K562 (cell line): ENCODE data around the gene HSPA2. TPM values are rescaled to one million over a fixed set of nuclear protein-coding genes. Genes with fewer than 3 reads are reported as not detected.

Experiments
- FOXP4 ChIP-seq: sonication (generic); formaldehyde crosslinking; IDR thresholded peaks from 2 replicates; pipeline ENCODE4 v1.8.0; 2022; ENCODE audit warnings: mild to moderate bottlenecking, missing genetic modification reagents, borderline replicate concordance
- HNRNPLL ChIP-seq: fragments of 200-400 bp; formaldehyde crosslinking; IDR thresholded peaks from 2 replicates; pipeline ENCODE4 v1.6.1; 2017; ENCODE audit warnings: low read length, low read depth, mild to moderate bottlenecking; ENCODE audit not compliant: poor library complexity, severe bottlenecking
- PHF21A ChIP-seq: fragments of 450-650 bp; IDR thresholded peaks from 2 replicates; pipeline ENCODE4 v1.6.1; 2017; ENCODE audit warnings: low read depth, borderline replicate concordance
- ZBTB40 ChIP-seq, 2 experiments: fragments of 450-650 bp in 1 of 2; sonication (generic) in 1 of 2; formaldehyde crosslinking in 1 of 2; IDR thresholded peaks; 2 replicates each; pipeline versions ENCODE4 v1.7.1 to v1.9.0; 2016 to 2022; ENCODE audit warnings: inconsistent platforms in 1 of 2, mild to moderate bottlenecking in 1 of 2, missing genetic modification reagents in 1 of 2
- ZNF318 ChIP-seq, 2 experiments: fragments of 450-650 bp; IDR thresholded peaks; 2 replicates each; pipeline ENCODE4 v1.6.1; 2016; ENCODE audit warnings: mild to moderate bottlenecking in 2 of 2, borderline replicate concordance in 1 of 2, low read depth in 1 of 2, moderate library complexity in 1 of 2
- ZNF668 ChIP-seq: fragments of 250-450 bp; sonication (Bioruptor Pico); IDR thresholded peaks from 2 replicates; pipeline ENCODE4 v1.8.0; 2022; ENCODE audit warnings: mild to moderate bottlenecking, inconsistent platforms
- polyA plus RNA-seq, 8 experiments: library from polyadenylated mRNA; depleted of rRNA in 4 of 8; stranded (reverse) in 5 of 8; unstranded in 3 of 8; fragments of >200 nt; fragmentation: Nextera tagmentation in 2 of 8; fragmentation: Illumina TruSeq in 1 of 8; extraction: Ambion mirVana in 2 of 8; extraction: Trizol in 1 of 8; gene quantifications; 2 replicates each; pipeline versions ENCODE4 v1.2.1 to v1.2.3, GENCODE V29; 2011 to 2014; ENCODE audit warnings: inconsistent platforms in 1 of 8, missing spikeins in 1 of 8
- total RNA-seq, 7 experiments: library from RNA; depleted of rRNA in 6 of 7; stranded (reverse); fragments of >200 nt in 6 of 7; fragmentation: Illumina TruSeq in 2 of 7; extraction: Trizol in 2 of 7; gene quantifications; 2 replicates each; pipeline versions ENCODE4 v1.2.1 to v1.2.3, GENCODE V29; 2011 to 2021; ENCODE audit warnings: low replicate concordance in 1 of 7

The HSPA2 gene
- total and polyA plus RNA-seq, 9 of the 15 experiments (the other 6 are each of a cell fraction or from before 2014, with no cell fraction given): not detected

GRCh38 chr14:64502887-64503433, 37.6 kb upstream of the HSPA2 start (continued):
- peak; percentile 95 for TF ChIP-seq HNRNPLL
- TF ChIP-seq FOXP4: no peak
- TF ChIP-seq ZNF318 (IDR thresholded peaks at IDR 0.05; ENCODE audit: borderline replicate concordance in 1 of 2, low read depth in 1 of 2): no peak
- TF ChIP-seq ZNF668 (CRISPR knock-in tag): no peak
- TF ChIP-seq ZBTB40 (IDR thresholded peaks at IDR 0.05): no peak; the same call in 1 of the 2 replicates
- TF ChIP-seq ZBTB40 (CRISPR knock-in tag; IDR thresholded peaks at IDR 0.05): no peak
- TF ChIP-seq PHF21A: no peak
